HFF-Myc (cell line): ENCODE measurements around the gene POMT1.
"Not testable (repeated sequence)": the region's sequence is repeated elsewhere in the genome, so short reads cannot be mapped to it uniquely, and the experiment has no call there.

Experiments used
- DNase-seq: peaks from one replicate; pipeline ENCODE4 v3.0.0-alpha.2; 2011; ENCODE audit warnings: low read depth; ENCODE audit errors: extremely low read depth
- H3K4me3 ChIP-seq: replicated peaks from 2 replicates; pipeline ENCODE4 v1.5.1; 2011; ENCODE audit warnings: low read depth, mild to moderate bottlenecking, control low read depth, low read length
- TF ChIP-seq, protein P1 (sequence below): IDR thresholded peaks from 2 replicates; pipeline ENCODE4 v1.5.1; 2012; ENCODE audit warnings: mild to moderate bottlenecking, low read depth, low read length, control low read depth; ENCODE audit errors: missing control alignments

Gene POMT1

DNA sequence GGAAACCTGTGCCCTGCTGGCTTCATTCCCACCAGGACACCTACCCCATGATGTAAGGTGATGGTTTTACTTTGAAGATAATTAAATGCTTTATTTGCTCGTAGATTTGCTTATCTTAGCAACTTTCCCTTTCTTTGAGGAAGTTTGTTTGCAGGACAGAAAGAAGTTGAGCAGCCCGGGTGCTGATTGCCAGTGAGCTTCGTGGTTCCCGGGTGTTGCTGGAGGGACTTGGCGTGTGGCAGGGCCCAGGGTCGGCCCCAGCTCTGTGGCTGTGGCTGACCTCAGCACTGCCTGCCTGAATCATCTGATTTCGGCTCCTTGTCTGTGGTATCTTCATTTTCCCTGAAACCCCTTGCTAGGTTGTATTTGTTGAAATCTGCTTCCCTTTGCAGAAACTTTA, 8.7 kb downstream of the POMT1 start:
- DNase-seq = no peak
- TF ChIP-seq, protein P1, sequence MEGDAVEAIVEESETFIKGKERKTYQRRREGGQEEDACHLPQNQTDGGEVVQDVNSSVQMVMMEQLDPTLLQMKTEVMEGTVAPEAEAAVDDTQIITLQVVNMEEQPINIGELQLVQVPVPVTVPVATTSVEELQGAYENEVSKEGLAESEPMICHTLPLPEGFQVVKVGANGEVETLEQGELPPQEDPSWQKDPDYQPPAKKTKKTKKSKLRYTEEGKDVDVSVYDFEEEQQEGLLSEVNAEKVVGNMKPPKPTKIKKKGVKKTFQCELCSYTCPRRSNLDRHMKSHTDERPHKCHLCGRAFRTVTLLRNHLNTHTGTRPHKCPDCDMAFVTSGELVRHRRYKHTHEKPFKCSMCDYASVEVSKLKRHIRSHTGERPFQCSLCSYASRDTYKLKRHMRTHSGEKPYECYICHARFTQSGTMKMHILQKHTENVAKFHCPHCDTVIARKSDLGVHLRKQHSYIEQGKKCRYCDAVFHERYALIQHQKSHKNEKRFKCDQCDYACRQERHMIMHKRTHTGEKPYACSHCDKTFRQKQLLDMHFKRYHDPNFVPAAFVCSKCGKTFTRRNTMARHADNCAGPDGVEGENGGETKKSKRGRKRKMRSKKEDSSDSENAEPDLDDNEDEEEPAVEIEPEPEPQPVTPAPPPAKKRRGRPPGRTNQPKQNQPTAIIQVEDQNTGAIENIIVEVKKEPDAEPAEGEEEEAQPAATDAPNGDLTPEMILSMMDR = no peak
- no peak overlapping the region for H3K4me3 ChIP-seq

DNA sequence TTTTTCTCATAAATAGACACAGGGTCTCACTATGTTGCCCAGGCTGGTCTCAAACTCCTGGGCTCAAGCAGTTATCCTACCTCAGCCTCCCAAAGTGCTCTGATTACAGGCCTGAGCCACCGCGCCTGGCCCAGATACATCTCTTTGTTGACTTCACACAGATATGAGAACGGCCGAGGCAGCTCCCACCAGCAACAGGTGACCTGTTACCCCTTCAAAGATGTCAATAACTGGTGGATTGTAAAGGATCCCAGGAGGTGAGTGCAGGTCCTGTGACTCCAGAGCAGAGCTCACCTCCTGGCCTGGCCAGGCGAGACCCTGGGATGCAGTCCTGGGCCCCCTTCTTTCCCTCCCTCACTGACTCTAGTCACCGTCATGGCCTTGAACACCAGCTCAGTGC, 9.2 kb downstream of the POMT1 start:
- H3K4me3 ChIP-seq = no peak overlapping the region
- no peak for DNase-seq
- TF ChIP-seq, protein P1 = no peak

DNA sequence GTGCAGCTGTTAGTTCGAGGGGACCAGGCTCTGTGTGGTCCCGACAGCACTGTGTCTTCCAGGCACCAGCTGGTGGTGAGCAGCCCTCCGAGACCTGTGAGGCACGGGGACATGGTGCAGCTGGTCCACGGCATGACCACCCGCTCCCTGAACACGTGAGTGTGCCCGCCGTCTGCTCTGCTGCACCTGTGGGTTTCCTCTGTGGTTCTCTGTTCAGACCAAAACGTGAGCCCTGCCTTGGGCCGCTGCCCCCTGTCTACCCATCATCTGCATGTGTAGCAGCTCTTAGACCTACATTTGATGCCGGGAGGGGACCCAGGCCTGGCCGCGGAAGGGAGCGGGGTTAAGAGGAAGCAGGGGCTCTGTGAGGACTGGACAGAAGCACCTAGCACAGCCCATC, 10.5 kb downstream of the POMT1 start:
- H3K4me3 ChIP-seq = no peak overlapping the region
- TF ChIP-seq, protein P1 = no peak
- DNase-seq = no peak

- H3K4me3 ChIP-seq, DNase-seq: not testable (repeated sequence)
Observed at GRCh38 chr9:131515559-131516031, 12.9 kb downstream of the POMT1 start.

DNA sequence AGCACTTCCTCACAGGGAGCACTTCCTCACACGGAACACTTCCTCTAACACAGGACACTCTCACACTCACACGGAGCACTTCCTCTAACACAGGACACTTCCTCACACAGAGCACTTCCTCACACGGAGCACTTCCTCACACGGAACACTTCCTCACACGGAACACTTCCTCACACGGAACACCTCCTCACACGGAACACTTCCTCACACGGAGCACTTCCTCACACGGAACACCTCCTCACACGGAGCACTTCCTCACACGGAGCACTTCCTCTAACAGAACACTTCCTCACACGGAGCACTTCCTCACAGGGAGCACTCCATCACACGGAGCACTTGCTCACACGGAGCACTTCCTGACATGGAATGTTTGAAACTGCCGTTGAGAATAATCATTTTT, 13.4 kb downstream of the POMT1 start:
- TF ChIP-seq, protein P1 = no peak
- no peak for DNase-seq
- H3K4me3 ChIP-seq = no peak overlapping the region

- TF ChIP-seq, protein P1 = no peak
- no peak overlapping the region for H3K4me3 ChIP-seq
- DNase-seq = no peak
Observed at GRCh38 chr9:131516930-131517329, 14.2 kb downstream of the POMT1 start.

DNA sequence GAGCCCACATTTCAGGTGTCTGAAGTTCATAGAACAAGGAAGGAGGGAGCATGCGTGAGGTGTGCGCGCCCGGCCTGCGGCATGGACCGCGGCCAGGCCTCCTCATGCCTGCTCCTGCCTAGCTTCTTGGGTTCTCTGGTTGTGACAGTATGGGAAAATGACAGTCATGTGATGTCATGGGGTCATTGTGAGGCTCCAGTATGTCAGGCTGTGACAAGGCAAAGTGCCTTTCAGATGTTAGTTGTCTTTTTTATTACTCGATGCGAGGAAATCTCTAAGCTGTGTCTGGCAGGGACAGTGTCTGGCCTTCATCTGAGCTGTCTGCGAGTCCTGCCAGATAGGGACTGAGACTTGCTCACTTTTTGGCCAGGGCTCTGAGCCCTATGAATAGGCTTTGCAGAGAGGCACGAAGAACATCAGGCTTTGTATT, 15.1 kb downstream of the POMT1 start:
- TF ChIP-seq, protein P1 = no peak
- DNase-seq = no peak
- no peak overlapping the region for H3K4me3 ChIP-seq
